HepG2 (cell line): ENCODE data around the gene ACSM5. TPM values are rescaled to one million over a fixed set of nuclear protein-coding genes. Genes with fewer than 3 reads are reported as not detected.
"Not testable (repeated sequence)": the region's sequence is repeated elsewhere in the genome, so short reads cannot be mapped to it uniquely, and the experiment has no call there.

Experiments used
- ATAC-seq: fragments of 200-7000 bp; cut with Tn5 transposase; 3 replicates; pipeline ENCODE4 v1.9.1; 2020; ENCODE audit warnings: mild to moderate bottlenecking, moderate library complexity
- BruUV-seq: library from RNA; stranded (reverse); fragments of 400-500 nt; replicated peaks from 2 replicates; lab custom pipeline; 2021; lab: Mats Ljungman, UMichigan
- CTCF ChIA-PET: fragments of 300-600 bp; formaldehyde crosslinking; extraction: SDS; loops from one replicate; lab custom pipeline; 2021; ENCODE audit warnings: low total read pairs, inconsistent platforms, low intra/inter-chr PET ratio; lab: Yijun Ruan, JAX
- POLR2A ChIA-PET: fragments of 350-600 bp; sonication (Branson Sonifier 250); formaldehyde crosslinking; loops from one replicate; lab custom pipeline; 2020; ENCODE audit warnings: antibody characterized with exemption, inconsistent platforms; lab: Yijun Ruan, JAX
- DNase-seq: peaks from one replicate; pipeline ENCODE4 v3.0.0-alpha.2; 2015; ENCODE audit warnings: low spot score
- FAIRE-seq: peaks from 3 replicates; lab custom pipeline; 2011; peaks lifted over from hg19 to GRCh38; lab: Jason Lieb, UNC
- H2AFZ ChIP-seq: one replicate; pipeline ENCODE4 v1.6.1; 2011; ENCODE audit warnings: low read length, inconsistent platforms
- H3K27ac ChIP-seq: fragments of 300-600 bp; 3 replicates; pipeline ENCODE4 v1.8.0; 2011; ENCODE audit warnings: mixed run types, mild to moderate bottlenecking, mixed read lengths, low read length, inconsistent platforms; ENCODE audit not compliant: insufficient read depth; ENCODE audit errors: extremely low read length
- H3K27me3 ChIP-seq, 2 experiments: fragments of 200-600 bp in 1 of 2; 2 replicates in 1 of 2; 3 replicates in 1 of 2; pipeline versions ENCODE4 v1.6.0 to v1.8.0; 2011; ENCODE audit warnings: low read length in 2 of 2, mild to moderate bottlenecking in 2 of 2, moderate library complexity in 2 of 2, inconsistent platforms in 1 of 2; ENCODE audit not compliant: insufficient read depth in 2 of 2, control insufficient read depth in 1 of 2
- H3K36me3 ChIP-seq, 2 experiments: fragments of 200-600 bp in 1 of 2; replicated peaks in 1 of 2; 2 replicates in 1 of 2; 3 replicates in 1 of 2; pipeline versions ENCODE4 v1.5.1 to v1.8.0; 2011; ENCODE audit warnings: low read length in 2 of 2, inconsistent platforms in 1 of 2; ENCODE audit not compliant: insufficient read depth in 2 of 2, control insufficient read depth in 1 of 2
- H3K4me1 ChIP-seq: 2 replicates; pipeline ENCODE4 v1.5.1; 2012; ENCODE audit warnings: low read length, inconsistent platforms; ENCODE audit not compliant: insufficient read depth
- H3K4me2 ChIP-seq: 2 replicates; pipeline ENCODE4 v1.6.0; 2011; ENCODE audit warnings: low read depth, low read length, inconsistent platforms
- H3K4me3 ChIP-seq, 3 experiments: fragments of 200-600 bp in 1 of 3; sonication (generic), shearing (Covaris generic) in 1 of 3; replicated peaks in 1 of 3; 2 replicates each; pipeline ENCODE4 v1.5.1; 2011 to 2016; ENCODE audit warnings: low read length in 3 of 3, inconsistent platforms in 2 of 3, low read depth in 2 of 3, mild to moderate bottlenecking in 2 of 3, control low read depth in 1 of 3, mixed read lengths in 1 of 3; ENCODE audit not compliant: insufficient read depth in 1 of 3
- H3K79me2 ChIP-seq: one replicate; pipeline ENCODE4 v1.6.1; 2011; ENCODE audit warnings: low read length, inconsistent platforms; ENCODE audit not compliant: insufficient read depth
- H3K9ac ChIP-seq: 2 replicates; pipeline ENCODE4 v1.6.0; 2011; ENCODE audit warnings: mild to moderate bottlenecking, low read depth, low read length, inconsistent platforms; ENCODE audit not compliant: insufficient read depth
- H3K9me3 ChIP-seq: 2 replicates; pipeline ENCODE4 v1.5.1; 2012; ENCODE audit warnings: mild to moderate bottlenecking, low read length
- H4K20me1 ChIP-seq: 2 replicates; pipeline ENCODE4 v1.6.0; 2011; ENCODE audit warnings: inconsistent platforms, mild to moderate bottlenecking, low read length, moderate library complexity; ENCODE audit not compliant: insufficient read depth
- ERF ChIP-seq: IDR thresholded peaks from 2 replicates; pipeline ENCODE4 v1.6.1; 2018; ENCODE audit warnings: missing biosample characterization, missing genetic modification reagents
- HNF4A ChIP-seq: sonication (generic); formaldehyde crosslinking; IDR thresholded peaks from 2 replicates; pipeline ENCODE4 v1.4.0; 2020; ENCODE audit warnings: missing genetic modification reagents
- RCOR2 ChIP-seq: IDR thresholded peaks from 2 replicates; pipeline ENCODE4 v1.6.1; 2016; ENCODE audit warnings: missing biosample characterization, missing genetic modification reagents
- ZFP90 ChIP-seq: sonication (generic); formaldehyde crosslinking; IDR thresholded peaks from 2 replicates; pipeline ENCODE4 v1.8.0; 2022; ENCODE audit warnings: missing genetic modification reagents, mild to moderate bottlenecking, inconsistent platforms, borderline replicate concordance
- WGBS: methylation state at CpG from one replicate; pipeline ENCODE4 v1.1.6; 2017; ENCODE audit warnings: low lambda C conversion rate; 5-methylcytosine and 5-hydroxymethylcytosine counted together
- in situ Hi-C: cut with HindIII; loops from 2 replicates; pipeline ENCODE4 v1.10.0; 2017; ENCODE audit warnings: low pct_unique_long_range_greater_than_20kb; ENCODE audit not compliant: extremely low pct_ligation_motif_present
- intact Hi-C: fragments of 100-400 bp; cut with micrococcal nuclease; formaldehyde crosslinking; loops from one replicate; pipeline ENCODE4 v1.10.0; 2022; ENCODE audit not compliant: unreplicated experiment
- polyA plus RNA-seq, 8 experiments: library from polyadenylated mRNA; depleted of rRNA in 3 of 8; stranded (reverse) in 7 of 8; unstranded in 1 of 8; fragments of >200 nt; fragmentation: Illumina TruSeq in 4 of 8; extraction: Trizol in 4 of 8; gene quantifications; 2 replicates each; pipeline versions ENCODE4 v1.2.1 to v1.2.3, GENCODE V29; 2011 to 2016; ENCODE audit warnings: low read depth in 4 of 8, missing spikeins in 1 of 8, mixed read lengths in 1 of 8; ENCODE audit not compliant: insufficient read depth in 1 of 8
- total RNA-seq, 5 experiments: library from RNA; depleted of rRNA; stranded (reverse); fragments of >200 nt; fragmentation: Illumina TruSeq; extraction: Trizol; gene quantifications; 2 replicates each; pipeline ENCODE4 v1.2.3, GENCODE V29; 2016; ENCODE audit warnings: low read depth in 1 of 5
- TF ChIP-seq, protein P1 (sequence below), 2 experiments: sonication (generic) in 1 of 2; formaldehyde crosslinking in 1 of 2; IDR thresholded peaks; 2 replicates each; pipeline versions ENCODE4 v1.4.0 to v1.6.1; 2018 to 2020; ENCODE audit warnings: missing genetic modification reagents in 2 of 2, borderline replicate concordance in 1 of 2, low read depth in 1 of 2, mild to moderate bottlenecking in 1 of 2, missing biosample characterization in 1 of 2
- TF ChIP-seq, protein P2 (sequence below): sonication (generic); formaldehyde crosslinking; IDR thresholded peaks from 2 replicates; pipeline ENCODE4 v1.5.1; 2020; ENCODE audit warnings: mild to moderate bottlenecking, missing genetic modification reagents, moderate library complexity

Gene ACSM5
- total and polyA plus RNA-seq, 2 of the 13 experiments (the other 11 are each of a cell fraction or from before 2014, with no cell fraction given): 9.1 to 15.0 TPM

DNA sequence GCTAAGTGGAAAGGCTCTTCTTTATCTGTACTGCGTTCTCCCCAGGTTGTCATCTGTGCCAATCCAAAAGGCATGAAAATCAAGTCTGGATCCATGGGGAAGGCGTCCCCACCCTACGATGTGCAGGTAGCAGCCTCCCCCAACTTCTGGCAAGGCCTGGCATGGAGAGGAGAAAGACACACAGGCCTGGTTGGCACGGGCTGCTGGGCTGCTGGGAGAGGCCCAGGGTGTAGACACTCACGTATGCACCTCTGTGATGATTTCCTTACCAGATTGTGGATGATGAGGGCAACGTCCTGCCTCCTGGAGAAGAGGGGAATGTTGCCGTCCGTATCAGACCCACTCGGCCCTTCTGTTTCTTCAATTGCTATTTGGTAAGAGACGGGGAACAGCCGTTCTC is 21.6 kb downstream of the ACSM5 start:
- ChIA-PET POLR2A (no interaction called here), CTCF (no interaction called here)
- no peak for DNase-seq
- no peak for ATAC-seq
- no peak overlapping the region for H3K27ac ChIP-seq
- H3K79me2 ChIP-seq: no peaks in the 10 kb centered on the region
- H3K4me2 ChIP-seq: no peak overlapping the region
- no peak overlapping the region for H2AFZ ChIP-seq
- TF ChIP-seq HNF4A (CRISPR knock-in tag) (no peak), RCOR2 (CRISPR knock-in tag) (no peak), ERF (CRISPR knock-in tag) (no peak), ZFP90 (CRISPR knock-in tag) (no peak)
- TF ChIP-seq, protein P1, sequence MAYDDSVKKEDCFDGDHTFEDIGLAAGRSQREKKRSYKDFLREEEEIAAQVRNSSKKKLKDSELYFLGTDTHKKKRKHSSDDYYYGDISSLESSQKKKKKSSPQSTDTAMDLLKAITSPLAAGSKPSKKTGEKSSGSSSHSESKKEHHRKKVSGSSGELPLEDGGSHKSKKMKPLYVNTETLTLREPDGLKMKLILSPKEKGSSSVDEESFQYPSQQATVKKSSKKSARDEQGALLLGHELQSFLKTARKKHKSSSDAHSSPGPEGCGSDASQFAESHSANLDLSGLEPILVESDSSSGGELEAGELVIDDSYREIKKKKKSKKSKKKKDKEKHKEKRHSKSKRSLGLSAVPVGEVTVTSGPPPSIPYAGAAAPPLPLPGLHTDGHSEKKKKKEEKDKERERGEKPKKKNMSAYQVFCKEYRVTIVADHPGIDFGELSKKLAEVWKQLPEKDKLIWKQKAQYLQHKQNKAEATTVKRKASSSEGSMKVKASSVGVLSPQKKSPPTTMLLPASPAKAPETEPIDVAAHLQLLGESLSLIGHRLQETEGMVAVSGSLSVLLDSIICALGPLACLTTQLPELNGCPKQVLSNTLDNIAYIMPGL (CRISPR knock-in tag; IDR thresholded peaks at IDR 0.05; ENCODE audit: borderline replicate concordance in 1 of 2, low read depth in 1 of 2): no peak
- TF ChIP-seq, protein P2, sequence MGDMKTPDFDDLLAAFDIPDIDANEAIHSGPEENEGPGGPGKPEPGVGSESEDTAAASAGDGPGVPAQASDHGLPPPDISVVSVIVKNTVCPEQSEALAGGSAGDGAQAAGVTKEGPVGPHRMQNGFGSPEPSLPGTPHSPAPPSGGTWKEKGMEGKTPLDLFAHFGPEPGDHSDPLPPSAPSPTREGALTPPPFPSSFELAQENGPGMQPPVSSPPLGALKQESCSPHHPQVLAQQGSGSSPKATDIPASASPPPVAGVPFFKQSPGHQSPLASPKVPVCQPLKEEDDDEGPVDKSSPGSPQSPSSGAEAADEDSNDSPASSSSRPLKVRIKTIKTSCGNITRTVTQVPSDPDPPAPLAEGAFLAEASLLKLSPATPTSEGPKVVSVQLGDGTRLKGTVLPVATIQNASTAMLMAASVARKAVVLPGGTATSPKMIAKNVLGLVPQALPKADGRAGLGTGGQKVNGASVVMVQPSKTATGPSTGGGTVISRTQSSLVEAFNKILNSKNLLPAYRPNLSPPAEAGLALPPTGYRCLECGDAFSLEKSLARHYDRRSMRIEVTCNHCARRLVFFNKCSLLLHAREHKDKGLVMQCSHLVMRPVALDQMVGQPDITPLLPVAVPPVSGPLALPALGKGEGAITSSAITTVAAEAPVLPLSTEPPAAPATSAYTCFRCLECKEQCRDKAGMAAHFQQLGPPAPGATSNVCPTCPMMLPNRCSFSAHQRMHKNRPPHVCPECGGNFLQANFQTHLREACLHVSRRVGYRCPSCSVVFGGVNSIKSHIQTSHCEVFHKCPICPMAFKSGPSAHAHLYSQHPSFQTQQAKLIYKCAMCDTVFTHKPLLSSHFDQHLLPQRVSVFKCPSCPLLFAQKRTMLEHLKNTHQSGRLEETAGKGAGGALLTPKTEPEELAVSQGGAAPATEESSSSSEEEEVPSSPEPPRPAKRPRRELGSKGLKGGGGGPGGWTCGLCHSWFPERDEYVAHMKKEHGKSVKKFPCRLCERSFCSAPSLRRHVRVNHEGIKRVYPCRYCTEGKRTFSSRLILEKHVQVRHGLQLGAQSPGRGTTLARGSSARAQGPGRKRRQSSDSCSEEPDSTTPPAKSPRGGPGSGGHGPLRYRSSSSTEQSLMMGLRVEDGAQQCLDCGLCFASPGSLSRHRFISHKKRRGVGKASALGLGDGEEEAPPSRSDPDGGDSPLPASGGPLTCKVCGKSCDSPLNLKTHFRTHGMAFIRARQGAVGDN (CRISPR knock-in tag): 0 out of 2 replicates have a peak, but pooled peaks have one; percentile 20
- no peaks in the 10 kb centered on the region for H3K27me3 ChIP-seq
- intact Hi-C loops: no loop called here
- no peaks in the 10 kb centered on the region for H4K20me1 ChIP-seq
- H3K36me3 ChIP-seq: no peaks in the 10 kb centered on the region
- no peak for FAIRE-seq
- no peaks in the 10 kb centered on the region for H3K9me3 ChIP-seq
- in situ Hi-C loops: no loop called here
- no TSS peak for BruUV-seq
- H3K9ac ChIP-seq: no peak overlapping the region
- peaks cover 28% of the 10 kb centered on the region for H3K4me1 ChIP-seq
- 90% methylated on average over 11 of the region's 11 CpGs for WGBS
- no peak overlapping the region for H3K4me3 ChIP-seq

- in situ Hi-C loops, CTCF ChIA-PET: not testable (repeated sequence)
- WGBS: 93% methylated on average over 2 of the region's 2 CpGs
These were observed 29.6 kb downstream of the ACSM5 start for GRCh38 chr16:20438950-20439349.

More at GRCh38 chr16:20438950-20439349, 29.6 kb downstream of the ACSM5 start:
- H3K9ac ChIP-seq, intact Hi-C loops, H3K79me2 ChIP-seq, H4K20me1 ChIP-seq, H3K4me2 ChIP-seq, BruUV-seq, H3K9me3 ChIP-seq, H3K27ac ChIP-seq, DNase-seq, H3K4me3 ChIP-seq, H3K27me3 ChIP-seq, H3K36me3 ChIP-seq, POLR2A ChIA-PET, H2AFZ ChIP-seq: not testable (repeated sequence)
- H3K4me1 ChIP-seq: peaks cover 20% of the 10 kb centered on the region; the same call in 1 of the 2 replicates
- FAIRE-seq: peak; percentile 23
- peak; percentile 58 for ATAC-seq
